ENCODE results near the gene SMYD3.

SMYD3 gene

DNA sequence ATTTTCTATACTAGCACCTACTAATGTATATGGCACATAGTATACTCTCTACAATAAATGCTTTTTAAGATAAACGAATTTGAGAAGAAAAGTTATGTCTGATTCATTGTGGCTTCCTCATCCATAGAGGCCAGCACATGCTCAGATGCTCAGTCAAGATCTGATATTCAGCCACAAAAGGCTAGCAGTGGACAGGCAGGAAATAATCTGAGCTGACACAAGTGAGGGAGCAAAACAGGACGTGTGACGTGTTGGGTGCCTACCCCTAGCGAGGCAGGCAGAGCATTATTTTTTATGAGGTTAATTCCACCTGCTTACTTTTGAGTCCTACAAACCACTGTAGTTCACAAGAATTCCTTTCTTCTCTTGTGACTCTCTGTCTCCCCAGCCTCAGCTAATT lies 550.9 kb downstream of the SMYD3 start:
- Histone ChIP-seq H3K4me3 (replicated peaks; ENCODE audit: insufficient read depth, low read length) (no peak overlapping the region), H3K27ac (replicated peaks) (no peak overlapping the region), H3K27me3 (ENCODE audit: insufficient read depth, poor library complexity, severe bottlenecking) (no peaks in the 10 kb centered on the region)
- DNase-seq (ENCODE audit: low read depth in 1 of 2, low spot score in 1 of 2): no peak
- TF ChIP-seq SPI1 (IDR thresholded peaks at IDR 0.05; ENCODE audit: borderline replicate concordance, low read depth): no peak

DNA sequence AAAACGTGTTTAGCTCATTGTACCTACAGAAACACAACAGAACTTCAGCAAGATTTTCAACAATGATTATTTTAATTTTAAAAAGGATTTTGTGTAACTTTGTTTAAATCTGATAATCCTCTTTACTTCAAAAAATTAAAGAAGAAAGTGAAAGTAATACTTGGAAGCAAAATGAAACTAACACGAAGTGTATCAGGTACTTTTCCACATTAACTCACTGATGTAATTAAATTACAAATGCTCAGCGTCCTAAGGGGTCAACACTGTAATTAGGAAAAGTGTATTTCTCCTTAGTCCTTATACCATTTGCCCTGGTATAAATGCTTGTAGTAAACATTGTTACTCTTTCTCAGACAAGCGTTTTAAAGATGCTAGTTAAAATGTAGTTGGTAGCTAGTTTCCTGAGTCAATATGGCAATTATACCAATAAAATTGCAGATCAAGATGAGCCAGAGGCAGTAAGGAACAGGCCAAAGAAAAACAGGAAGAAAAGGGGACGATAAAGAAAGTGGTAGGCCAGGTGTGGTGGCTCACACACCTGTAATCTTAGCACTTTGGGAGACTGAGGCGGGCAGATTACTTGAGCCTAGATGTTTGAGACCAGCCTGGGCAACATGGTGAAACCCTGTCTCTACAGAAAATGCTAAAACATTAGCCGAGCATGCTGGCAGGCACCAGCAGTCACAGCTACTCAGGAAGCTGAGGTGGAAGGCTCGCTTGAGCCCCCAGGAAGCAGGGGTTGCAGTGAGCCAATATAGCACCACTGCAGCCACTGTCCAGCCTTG lies 553.0 kb downstream of the SMYD3 start:
- DNase-seq (ENCODE audit: low read depth in 1 of 2, low spot score in 1 of 2): no peak
- Histone ChIP-seq H3K27me3 (ENCODE audit: insufficient read depth, poor library complexity, severe bottlenecking) (no peaks in the 10 kb centered on the region), H3K4me3 (replicated peaks; ENCODE audit: insufficient read depth, low read length) (no peak overlapping the region), H3K27ac (replicated peaks) (no peak overlapping the region)
- TF ChIP-seq, protein P1, sequence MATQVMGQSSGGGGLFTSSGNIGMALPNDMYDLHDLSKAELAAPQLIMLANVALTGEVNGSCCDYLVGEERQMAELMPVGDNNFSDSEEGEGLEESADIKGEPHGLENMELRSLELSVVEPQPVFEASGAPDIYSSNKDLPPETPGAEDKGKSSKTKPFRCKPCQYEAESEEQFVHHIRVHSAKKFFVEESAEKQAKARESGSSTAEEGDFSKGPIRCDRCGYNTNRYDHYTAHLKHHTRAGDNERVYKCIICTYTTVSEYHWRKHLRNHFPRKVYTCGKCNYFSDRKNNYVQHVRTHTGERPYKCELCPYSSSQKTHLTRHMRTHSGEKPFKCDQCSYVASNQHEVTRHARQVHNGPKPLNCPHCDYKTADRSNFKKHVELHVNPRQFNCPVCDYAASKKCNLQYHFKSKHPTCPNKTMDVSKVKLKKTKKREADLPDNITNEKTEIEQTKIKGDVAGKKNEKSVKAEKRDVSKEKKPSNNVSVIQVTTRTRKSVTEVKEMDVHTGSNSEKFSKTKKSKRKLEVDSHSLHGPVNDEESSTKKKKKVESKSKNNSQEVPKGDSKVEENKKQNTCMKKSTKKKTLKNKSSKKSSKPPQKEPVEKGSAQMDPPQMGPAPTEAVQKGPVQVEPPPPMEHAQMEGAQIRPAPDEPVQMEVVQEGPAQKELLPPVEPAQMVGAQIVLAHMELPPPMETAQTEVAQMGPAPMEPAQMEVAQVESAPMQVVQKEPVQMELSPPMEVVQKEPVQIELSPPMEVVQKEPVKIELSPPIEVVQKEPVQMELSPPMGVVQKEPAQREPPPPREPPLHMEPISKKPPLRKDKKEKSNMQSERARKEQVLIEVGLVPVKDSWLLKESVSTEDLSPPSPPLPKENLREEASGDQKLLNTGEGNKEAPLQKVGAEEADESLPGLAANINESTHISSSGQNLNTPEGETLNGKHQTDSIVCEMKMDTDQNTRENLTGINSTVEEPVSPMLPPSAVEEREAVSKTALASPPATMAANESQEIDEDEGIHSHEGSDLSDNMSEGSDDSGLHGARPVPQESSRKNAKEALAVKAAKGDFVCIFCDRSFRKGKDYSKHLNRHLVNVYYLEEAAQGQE (IDR thresholded peaks at IDR 0.05; ENCODE audit: insufficient replicate concordance, low read depth): no peak
- TF ChIP-seq, protein P2, sequence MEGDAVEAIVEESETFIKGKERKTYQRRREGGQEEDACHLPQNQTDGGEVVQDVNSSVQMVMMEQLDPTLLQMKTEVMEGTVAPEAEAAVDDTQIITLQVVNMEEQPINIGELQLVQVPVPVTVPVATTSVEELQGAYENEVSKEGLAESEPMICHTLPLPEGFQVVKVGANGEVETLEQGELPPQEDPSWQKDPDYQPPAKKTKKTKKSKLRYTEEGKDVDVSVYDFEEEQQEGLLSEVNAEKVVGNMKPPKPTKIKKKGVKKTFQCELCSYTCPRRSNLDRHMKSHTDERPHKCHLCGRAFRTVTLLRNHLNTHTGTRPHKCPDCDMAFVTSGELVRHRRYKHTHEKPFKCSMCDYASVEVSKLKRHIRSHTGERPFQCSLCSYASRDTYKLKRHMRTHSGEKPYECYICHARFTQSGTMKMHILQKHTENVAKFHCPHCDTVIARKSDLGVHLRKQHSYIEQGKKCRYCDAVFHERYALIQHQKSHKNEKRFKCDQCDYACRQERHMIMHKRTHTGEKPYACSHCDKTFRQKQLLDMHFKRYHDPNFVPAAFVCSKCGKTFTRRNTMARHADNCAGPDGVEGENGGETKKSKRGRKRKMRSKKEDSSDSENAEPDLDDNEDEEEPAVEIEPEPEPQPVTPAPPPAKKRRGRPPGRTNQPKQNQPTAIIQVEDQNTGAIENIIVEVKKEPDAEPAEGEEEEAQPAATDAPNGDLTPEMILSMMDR (IDR thresholded peaks at IDR 0.05; ENCODE audit: insufficient read depth, low read length): no peak
- TF ChIP-seq SPI1 (IDR thresholded peaks at IDR 0.05; ENCODE audit: borderline replicate concordance, low read depth) (no peak), GABPA (IDR thresholded peaks at IDR 0.05; ENCODE audit: low read depth) (no peak), POLR2AphosphoS5 (IDR thresholded peaks at IDR 0.05; ENCODE audit: low read depth) (no peak)

DNA sequence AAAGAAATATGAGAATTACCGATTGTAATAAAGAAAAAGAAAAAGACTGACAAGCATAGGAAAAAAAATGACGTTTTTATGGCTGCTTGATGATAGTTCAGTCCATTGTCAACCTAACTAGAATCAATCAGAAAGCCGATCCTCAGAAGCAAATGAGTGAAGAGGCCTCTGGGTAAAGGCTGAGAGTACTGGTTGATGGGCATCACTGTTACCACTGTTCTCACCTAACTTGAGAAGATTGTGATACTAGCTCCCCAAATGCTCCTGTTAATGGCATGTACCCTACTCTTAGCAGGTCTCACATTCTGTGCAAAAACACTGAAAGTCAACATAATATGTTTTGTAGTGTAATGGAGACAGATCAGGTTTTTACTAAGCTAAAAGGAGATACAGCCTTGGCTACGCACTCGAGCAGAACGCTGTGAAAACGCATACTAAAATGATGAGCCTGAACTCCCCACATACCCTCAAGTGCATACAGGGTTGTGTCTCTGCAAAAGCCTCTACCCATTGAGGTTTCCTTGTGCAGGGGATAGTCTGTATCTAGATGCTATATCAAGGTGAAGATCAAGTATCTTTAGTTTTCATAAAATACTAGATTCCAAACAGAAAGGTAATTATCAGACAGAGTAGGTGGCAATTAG lies 554.6 kb downstream of the SMYD3 start:
- no peak for DNase-seq (ENCODE audit: low read depth in 1 of 2, low spot score in 1 of 2)
- TF ChIP-seq, protein P2 (IDR thresholded peaks at IDR 0.05; ENCODE audit: insufficient read depth, low read length): no peak
- TF ChIP-seq GABPA (IDR thresholded peaks at IDR 0.05; ENCODE audit: low read depth) (no peak), POLR2AphosphoS5 (IDR thresholded peaks at IDR 0.05; ENCODE audit: low read depth) (no peak), SPI1 (IDR thresholded peaks at IDR 0.05; ENCODE audit: borderline replicate concordance, low read depth) (no peak)
- TF ChIP-seq, protein P1 (IDR thresholded peaks at IDR 0.05; ENCODE audit: insufficient replicate concordance, low read depth): no peak
- no peak overlapping the region for H3K4me3 ChIP-seq (replicated peaks; ENCODE audit: insufficient read depth, low read length)
- H3K27ac ChIP-seq (replicated peaks): no peak overlapping the region
- no peaks in the 10 kb centered on the region for H3K27me3 ChIP-seq (ENCODE audit: insufficient read depth, poor library complexity, severe bottlenecking)

DNA sequence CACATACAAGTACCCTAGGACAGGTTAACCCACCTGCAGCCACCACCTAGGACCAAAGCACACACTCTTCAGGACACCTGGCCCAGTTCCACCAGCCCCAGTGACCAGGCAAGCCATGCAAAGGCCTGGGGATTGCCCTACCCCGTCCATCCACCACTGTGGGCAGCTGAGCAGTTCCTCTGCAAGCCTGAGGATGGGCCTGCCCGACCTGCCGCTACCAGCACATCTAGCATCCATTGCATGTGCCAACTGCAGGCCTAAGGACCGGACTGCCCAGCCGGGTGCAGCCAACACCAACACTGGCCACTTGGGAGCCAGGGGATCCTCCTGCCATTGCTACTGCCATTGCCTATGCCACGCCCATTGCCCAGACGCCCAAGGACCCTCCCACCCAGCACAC lies 558.3 kb downstream of the SMYD3 start:
- Histone ChIP-seq H3K4me3 (replicated peaks; ENCODE audit: insufficient read depth, low read length) (no peak overlapping the region), H3K27ac (replicated peaks) (no peak overlapping the region), H3K27me3 (ENCODE audit: insufficient read depth, poor library complexity, severe bottlenecking) (no peaks in the 10 kb centered on the region)
- TF ChIP-seq GABPA (IDR thresholded peaks at IDR 0.05; ENCODE audit: low read depth) (no peak), SPI1 (IDR thresholded peaks at IDR 0.05; ENCODE audit: borderline replicate concordance, low read depth) (no peak), POLR2AphosphoS5 (IDR thresholded peaks at IDR 0.05; ENCODE audit: low read depth) (no peak)
- TF ChIP-seq, protein P1 (IDR thresholded peaks at IDR 0.05; ENCODE audit: insufficient replicate concordance, low read depth): no peak
- TF ChIP-seq, protein P2 (IDR thresholded peaks at IDR 0.05; ENCODE audit: insufficient read depth, low read length): no peak
- no peak for DNase-seq (ENCODE audit: low read depth in 1 of 2, low spot score in 1 of 2)
